Brain pericyte (primary cell): ENCODE measurements around the gene ERBB4.

Experiments used
- DNase-seq: peaks from one replicate; pipeline ENCODE4 v3.0.0-alpha.2; 2012; ENCODE audit warnings: low read depth, low spot score

The ERBB4 gene

DNA sequence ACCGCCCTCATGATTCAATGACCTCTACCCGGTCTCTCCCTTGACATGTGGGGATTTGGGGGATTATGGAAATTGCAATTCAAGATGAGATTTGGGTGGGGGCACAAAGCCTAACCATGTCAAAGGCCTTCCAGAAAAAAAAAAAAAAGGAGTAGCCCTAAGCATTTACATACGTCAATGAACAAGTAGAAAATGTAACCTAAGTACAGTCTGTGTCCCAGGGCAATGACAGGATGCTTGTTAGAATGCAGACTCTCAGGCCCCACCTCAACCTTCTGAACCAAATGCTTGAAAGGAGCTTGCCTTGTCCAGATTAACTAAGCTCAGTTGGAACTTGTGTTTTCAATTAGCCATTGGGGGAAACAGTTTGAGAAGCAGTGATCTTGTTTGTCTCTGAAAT is 1180.1 kb downstream of the ERBB4 start:
- DNase-seq = no peak

- no peak for DNase-seq
These were observed 1184.1 kb downstream of the ERBB4 start for GRCh38 chr2:211354481-211354880.

- peak; percentile 6 for DNase-seq
These were observed 1186.6 kb downstream of the ERBB4 start for GRCh38 chr2:211351987-211352386.

DNA sequence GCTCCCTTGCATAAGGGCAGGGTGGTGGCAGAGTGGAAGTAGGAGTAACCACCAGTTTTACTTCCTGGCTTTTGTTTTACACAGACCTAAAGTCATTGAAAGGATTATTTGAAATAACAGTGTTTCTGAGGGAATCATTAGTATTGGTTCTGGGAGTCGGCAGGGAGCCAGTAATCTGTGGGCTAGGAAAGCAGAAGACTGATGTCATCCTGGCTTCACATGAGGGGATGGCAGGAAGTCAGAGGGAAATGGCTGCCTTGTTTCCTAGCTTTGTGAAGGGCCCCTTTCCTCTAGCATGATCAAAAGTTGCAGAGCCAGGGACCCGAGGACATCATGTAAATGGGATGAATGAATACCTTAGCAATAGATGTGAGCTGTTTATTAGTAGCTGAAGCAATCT is 1189.6 kb downstream of the ERBB4 start:
- DNase-seq = no peak

- DNase-seq = no peak
These were observed 1191.3 kb downstream of the ERBB4 start for GRCh38 chr2:211347328-211347727.

DNA sequence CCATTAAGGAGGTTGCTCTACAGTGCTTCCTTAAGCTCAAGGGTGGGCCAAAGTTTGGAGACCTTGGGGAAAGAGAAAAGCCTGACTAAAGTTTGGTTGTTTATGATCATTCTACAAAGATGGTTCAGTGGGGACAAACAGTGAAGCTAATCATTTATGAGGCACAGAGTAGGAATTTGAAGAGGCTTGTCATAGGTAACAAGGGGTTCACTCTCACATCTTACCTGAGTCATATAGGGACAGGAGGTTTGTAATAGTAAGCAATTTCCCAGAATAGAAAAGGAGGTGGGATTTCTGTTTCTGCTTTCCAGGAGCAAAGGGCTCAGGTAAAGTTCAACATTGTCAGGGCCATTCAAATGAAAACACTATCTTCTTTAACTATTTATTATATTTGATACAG is 1194.3 kb downstream of the ERBB4 start:
- no peak for DNase-seq

GRCh38 chr2:211333377-211333776 is 1205.2 kb downstream of the ERBB4 start:
- no peak for DNase-seq

- no peak for DNase-seq
These were observed 1206.9 kb downstream of the ERBB4 start for GRCh38 chr2:211331736-211332135.

GRCh38 chr2:211329882-211330281 is 1208.7 kb downstream of the ERBB4 start:
- no peak for DNase-seq

DNA sequence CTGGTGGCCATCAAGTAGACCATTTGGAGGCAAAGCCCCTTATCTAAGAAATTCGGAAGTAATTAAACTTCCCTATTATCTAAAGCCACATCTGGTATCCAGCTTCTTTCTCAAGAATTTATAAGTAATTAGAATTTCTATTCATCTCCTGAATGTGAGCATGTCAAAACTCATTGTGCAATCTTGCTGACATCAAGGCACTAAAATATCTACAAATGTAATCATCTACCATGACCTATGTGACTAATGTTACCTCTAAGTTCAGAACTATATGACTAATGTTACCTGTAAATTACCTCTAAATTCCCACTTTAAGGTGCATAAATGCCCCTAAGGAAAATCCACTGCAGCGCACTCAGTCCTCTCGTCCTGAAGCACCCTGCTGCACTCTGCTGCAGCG is 1209.2 kb downstream of the ERBB4 start:
- no peak for DNase-seq

GRCh38 chr2:211328126-211328525 is 1210.5 kb downstream of the ERBB4 start:
- no peak for DNase-seq
